ENCODE measurements around the gene SPEM1.
"Not testable (repeated sequence)": the region's sequence is repeated elsewhere in the genome, so short reads cannot be mapped to it uniquely, and the experiment has no call there.

SPEM1 gene

GRCh38 chr17:7443499-7444485 lies 23.7 kb downstream of the SPEM1 start:
- no peak for DNase-seq

GRCh38 chr17:7444682-7445618 lies 24.8 kb downstream of the SPEM1 start, which contains the start of gene CHRNB1:
Gene CHRNB1 (plus strand): TSS chr17:7445061. CDS start chr17:7445128, 67 bp downstream.
- DNase-seq, result no peak

- no peak for DNase-seq
Measured at GRCh38 chr17:7445619-7445968, 25.5 kb downstream of the SPEM1 start.

GRCh38 chr17:7448461-7448860 lies 28.3 kb downstream of the SPEM1 start:
- DNase-seq, result no peak

- DNase-seq, result no peak
Measured at GRCh38 chr17:7459961-7460545, 39.9 kb downstream of the SPEM1 start.

- DNase-seq, result no peak
Measured at GRCh38 chr17:7460850-7461660, 40.9 kb downstream of the SPEM1 start.

- no peak for DNase-seq
Measured at GRCh38 chr17:7462474-7463371, 42.6 kb downstream of the SPEM1 start.

GRCh38 chr17:7463372-7463846 lies 43.3 kb downstream of the SPEM1 start:
- no peak for DNase-seq

GRCh38 chr17:7464081-7464480 lies 44.0 kb downstream of the SPEM1 start:
- no peak for DNase-seq

- DNase-seq, result no peak
Measured at GRCh38 chr17:7465597-7466275, 45.6 kb downstream of the SPEM1 start.

GRCh38 chr17:7466318-7466638 lies 46.2 kb downstream of the SPEM1 start:
- DNase-seq, result no peak

GRCh38 chr17:7466639-7467341 lies 46.7 kb downstream of the SPEM1 start:
- DNase-seq, result no peak

- DNase-seq, result no peak
Measured at GRCh38 chr17:7467498-7467897, 47.4 kb downstream of the SPEM1 start.

- DNase-seq, result no peak
Measured at GRCh38 chr17:7468290-7468689, 48.2 kb downstream of the SPEM1 start.

GRCh38 chr17:7468804-7469389 lies 48.8 kb downstream of the SPEM1 start:
- no peak for DNase-seq

- DNase-seq, result not testable (repeated sequence)
Measured at GRCh38 chr17:7469843-7470242, 49.7 kb downstream of the SPEM1 start.

- not testable (repeated sequence) for DNase-seq
Measured at GRCh38 chr17:7470457-7470973, 50.4 kb downstream of the SPEM1 start.
